ENCODE data around the gene WWOX.

Gene WWOX

GRCh38 chr16:78998879-78999278 is 899.4 kb downstream of the WWOX start:
- Mint-ChIP-seq H3K9me3 (no peaks in the 10 kb centered on the region), H3K36me3 (ENCODE audit: low read depth) (no peaks in the 10 kb centered on the region), H3K27ac (no peak overlapping the region), H3K27me3 (ENCODE audit: low read depth) (no peaks in the 10 kb centered on the region), H3K4me1 (ENCODE audit: low read depth) (peaks cover 11% of the 10 kb centered on the region), H3K4me3 (no peak overlapping the region)
- DNase-seq (ENCODE audit: low spot score): no peak

- Mint-ChIP-seq H3K36me3 (ENCODE audit: low read depth) (no peaks in the 10 kb centered on the region), H3K4me1 (ENCODE audit: low read depth) (peaks cover 1% of the 10 kb centered on the region), H3K27ac (no peak overlapping the region), H3K27me3 (ENCODE audit: low read depth) (no peaks in the 10 kb centered on the region), H3K4me3 (no peak overlapping the region), H3K9me3 (no peaks in the 10 kb centered on the region)
- no peak for DNase-seq (ENCODE audit: low spot score)
Measured at GRCh38 chr16:79001156-79001967, 901.9 kb downstream of the WWOX start.

- Mint-ChIP-seq H3K4me1 (ENCODE audit: low read depth) (peaks cover 9% of the 10 kb centered on the region), H3K27ac (no peak overlapping the region), H3K27me3 (ENCODE audit: low read depth) (no peaks in the 10 kb centered on the region), H3K4me3 (no peak overlapping the region), H3K9me3 (no peaks in the 10 kb centered on the region), H3K36me3 (ENCODE audit: low read depth) (no peaks in the 10 kb centered on the region)
- DNase-seq (ENCODE audit: low spot score): no peak
Measured at GRCh38 chr16:79003026-79003609, 903.7 kb downstream of the WWOX start.

- Mint-ChIP-seq H3K4me1 (ENCODE audit: low read depth) (peaks cover 9% of the 10 kb centered on the region), H3K27ac (no peak overlapping the region), H3K9me3 (no peaks in the 10 kb centered on the region), H3K4me3 (no peak overlapping the region), H3K36me3 (ENCODE audit: low read depth) (no peaks in the 10 kb centered on the region), H3K27me3 (ENCODE audit: low read depth) (no peaks in the 10 kb centered on the region)
- no peak for DNase-seq (ENCODE audit: low spot score)
Measured at GRCh38 chr16:79004309-79004708, 904.9 kb downstream of the WWOX start.

- Mint-ChIP-seq H3K27ac (no peak overlapping the region), H3K4me3 (no peak overlapping the region), H3K9me3 (no peaks in the 10 kb centered on the region), H3K36me3 (ENCODE audit: low read depth) (no peaks in the 10 kb centered on the region), H3K4me1 (ENCODE audit: low read depth) (peaks cover 9% of the 10 kb centered on the region), H3K27me3 (ENCODE audit: low read depth) (no peaks in the 10 kb centered on the region)
- DNase-seq (ENCODE audit: low spot score): no peak
Measured at GRCh38 chr16:79005096-79005495, 905.6 kb downstream of the WWOX start.

- Mint-ChIP-seq H3K36me3 (ENCODE audit: low read depth) (no peaks in the 10 kb centered on the region), H3K27ac (no peak overlapping the region), H3K4me3 (no peak overlapping the region), H3K4me1 (ENCODE audit: low read depth) (peaks cover 9% of the 10 kb centered on the region), H3K9me3 (no peaks in the 10 kb centered on the region), H3K27me3 (ENCODE audit: low read depth) (no peaks in the 10 kb centered on the region)
- DNase-seq (ENCODE audit: low spot score): no peak
Measured at GRCh38 chr16:79006206-79006605, 906.8 kb downstream of the WWOX start.

- peaks cover 9% of the 10 kb centered on the region for H3K4me1 Mint-ChIP-seq (ENCODE audit: low read depth)
- H3K9me3 Mint-ChIP-seq: no peaks in the 10 kb centered on the region
- H3K27ac Mint-ChIP-seq: peak overlapping the region; percentile 18
- no peaks in the 10 kb centered on the region for H3K27me3 Mint-ChIP-seq (ENCODE audit: low read depth)
- no peaks in the 10 kb centered on the region for H3K36me3 Mint-ChIP-seq (ENCODE audit: low read depth)
- no peak overlapping the region for H3K4me3 Mint-ChIP-seq
- DNase-seq (ENCODE audit: low spot score): no peak
Measured at GRCh38 chr16:79006765-79007164, 907.3 kb downstream of the WWOX start.

GRCh38 chr16:79007614-79008013 is 908.2 kb downstream of the WWOX start:
- no peak overlapping the region for H3K27ac Mint-ChIP-seq
- DNase-seq (ENCODE audit: low spot score): peak; percentile 17
- no peaks in the 10 kb centered on the region for H3K27me3 Mint-ChIP-seq (ENCODE audit: low read depth)
- no peak overlapping the region for H3K4me3 Mint-ChIP-seq
- H3K36me3 Mint-ChIP-seq (ENCODE audit: low read depth): no peaks in the 10 kb centered on the region
- no peaks in the 10 kb centered on the region for H3K9me3 Mint-ChIP-seq
- H3K4me1 Mint-ChIP-seq (ENCODE audit: low read depth): peaks cover 9% of the 10 kb centered on the region

GRCh38 chr16:79008036-79008868 is 908.8 kb downstream of the WWOX start:
- DNase-seq (ENCODE audit: low spot score): peak; percentile 8
- Mint-ChIP-seq H3K27ac (no peak overlapping the region), H3K27me3 (ENCODE audit: low read depth) (no peaks in the 10 kb centered on the region), H3K36me3 (ENCODE audit: low read depth) (no peaks in the 10 kb centered on the region), H3K4me3 (no peak overlapping the region), H3K9me3 (no peaks in the 10 kb centered on the region), H3K4me1 (ENCODE audit: low read depth) (peaks cover 9% of the 10 kb centered on the region)

- no peak for DNase-seq (ENCODE audit: low spot score)
- Mint-ChIP-seq H3K4me1 (ENCODE audit: low read depth) (peaks cover 11% of the 10 kb centered on the region), H3K27me3 (ENCODE audit: low read depth) (no peaks in the 10 kb centered on the region), H3K27ac (no peak overlapping the region), H3K4me3 (no peak overlapping the region), H3K9me3 (no peaks in the 10 kb centered on the region), H3K36me3 (ENCODE audit: low read depth) (no peaks in the 10 kb centered on the region)
Measured at GRCh38 chr16:79008869-79009179, 909.4 kb downstream of the WWOX start.

GRCh38 chr16:79009896-79010295 is 910.4 kb downstream of the WWOX start:
- H3K4me1 Mint-ChIP-seq (ENCODE audit: low read depth): peaks cover 11% of the 10 kb centered on the region
- H3K36me3 Mint-ChIP-seq (ENCODE audit: low read depth): no peaks in the 10 kb centered on the region

GRCh38 chr16:79011282-79011681 is 911.8 kb downstream of the WWOX start:
- no peak for DNase-seq (ENCODE audit: low spot score)
- H3K4me1 Mint-ChIP-seq (ENCODE audit: low read depth): peaks cover 11% of the 10 kb centered on the region
- H3K36me3 Mint-ChIP-seq (ENCODE audit: low read depth): no peaks in the 10 kb centered on the region
- no peaks in the 10 kb centered on the region for H3K9me3 Mint-ChIP-seq
- no peaks in the 10 kb centered on the region for H3K27me3 Mint-ChIP-seq (ENCODE audit: low read depth)
- no peak overlapping the region for H3K4me3 Mint-ChIP-seq
- no peak overlapping the region for H3K27ac Mint-ChIP-seq

More at GRCh38 chr16:79009896-79010295, 910.4 kb downstream of the WWOX start:
- Mint-ChIP-seq H3K27me3 (ENCODE audit: low read depth) (no peaks in the 10 kb centered on the region), H3K4me3 (no peak overlapping the region), H3K27ac (no peak overlapping the region), H3K9me3 (no peaks in the 10 kb centered on the region)
- no peak for DNase-seq (ENCODE audit: low spot score)

GRCh38 chr16:79012671-79013434 is 913.4 kb downstream of the WWOX start:
- no peaks in the 10 kb centered on the region for H3K36me3 Mint-ChIP-seq (ENCODE audit: low read depth)
- H3K27ac Mint-ChIP-seq: no peak overlapping the region
- DNase-seq (ENCODE audit: low spot score): no peak
- no peaks in the 10 kb centered on the region for H3K27me3 Mint-ChIP-seq (ENCODE audit: low read depth)
- peaks cover 2% of the 10 kb centered on the region for H3K4me1 Mint-ChIP-seq (ENCODE audit: low read depth)
- no peak overlapping the region for H3K4me3 Mint-ChIP-seq
- H3K9me3 Mint-ChIP-seq: no peaks in the 10 kb centered on the region
